NCI-H2029 (cell line): ENCODE data around the gene PIK3R2.

Experiments used
- DNase-seq: peaks from one replicate; lab custom pipeline; 2025; lab: John Stamatoyannopoulos, UW

The PIK3R2 gene

DNA sequence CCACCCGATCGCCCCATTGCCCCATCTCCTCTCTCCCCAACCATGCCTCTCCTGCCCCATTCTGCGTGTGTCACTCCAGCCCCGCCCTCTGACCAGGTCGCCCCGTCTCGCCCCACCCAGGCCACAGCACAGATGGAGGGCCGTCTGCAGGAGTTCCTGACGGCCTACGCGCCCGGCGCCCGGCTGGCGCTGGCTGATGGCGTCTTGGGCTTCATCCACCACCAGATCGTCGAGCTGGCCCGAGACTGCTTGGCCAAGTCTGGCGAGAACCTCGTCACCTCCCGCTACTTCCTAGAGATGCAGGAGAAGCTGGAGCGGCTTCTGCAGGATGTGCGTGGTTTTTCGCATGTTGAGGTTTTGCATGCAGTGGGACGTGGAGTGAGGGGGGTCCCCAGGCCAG lies 29.1 kb upstream of the PIK3R2 start:
- no peak for DNase-seq

DNA sequence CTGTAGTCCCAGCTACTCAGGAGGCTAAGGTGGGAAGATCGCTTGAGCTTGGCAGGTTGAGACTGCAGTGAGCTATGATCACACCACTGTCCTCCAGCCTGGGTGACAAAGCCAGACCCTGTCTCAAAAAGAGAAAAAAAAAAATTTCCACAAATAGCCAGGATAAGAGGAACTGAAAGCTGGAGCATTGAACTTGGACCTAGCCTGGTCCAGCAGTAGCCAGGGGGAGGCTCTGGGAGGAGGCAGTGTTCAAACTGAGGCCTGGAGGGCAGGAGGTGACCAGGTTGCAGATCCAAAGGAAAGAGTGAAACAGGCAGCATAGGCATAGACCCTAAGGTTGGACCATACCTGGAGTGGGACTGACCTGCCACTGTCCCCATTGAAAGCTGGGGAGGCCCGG lies 26.9 kb upstream of the PIK3R2 start:
- DNase-seq, result no peak

DNA sequence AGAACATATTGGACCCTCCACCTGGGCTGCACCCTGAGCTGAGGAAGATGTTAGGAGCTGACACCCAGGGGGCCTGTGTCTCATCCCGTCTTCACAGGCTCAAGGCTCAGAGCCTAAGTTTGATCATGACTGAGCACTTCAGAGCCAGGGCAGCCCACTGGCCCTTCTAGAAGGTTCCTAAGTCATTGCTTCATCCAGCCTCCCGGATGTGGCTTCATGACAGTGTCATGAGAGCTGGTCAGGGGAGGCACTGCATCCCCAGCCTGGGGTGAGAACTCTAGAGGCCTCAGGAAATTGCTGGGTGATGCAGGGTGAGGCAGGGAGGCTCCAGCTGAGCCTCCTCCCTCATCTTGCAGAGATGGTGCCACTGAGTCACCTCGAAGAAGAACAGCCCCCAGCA lies 24.9 kb upstream of the PIK3R2 start:
- DNase-seq, result no peak

DNA sequence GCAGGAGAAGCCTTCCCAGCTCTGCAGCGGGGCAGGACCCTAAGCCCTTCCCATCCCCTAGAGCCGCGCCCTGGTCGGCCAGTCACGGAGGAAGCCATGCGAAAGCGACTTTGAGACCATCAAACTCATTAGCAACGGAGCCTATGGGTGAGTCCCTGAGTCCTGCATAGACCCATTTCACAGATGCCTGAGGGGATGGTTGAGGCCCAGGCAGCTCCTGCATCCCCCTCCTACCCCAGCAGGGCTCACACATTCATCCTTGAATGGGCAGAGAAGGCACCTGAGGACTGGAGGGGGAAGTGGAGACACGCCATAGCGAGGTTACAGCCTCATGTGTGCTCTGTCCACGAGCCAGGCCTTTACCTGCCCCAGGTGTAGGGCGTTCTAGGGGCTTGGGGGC lies 24.2 kb upstream of the PIK3R2 start:
- no peak for DNase-seq

DNA sequence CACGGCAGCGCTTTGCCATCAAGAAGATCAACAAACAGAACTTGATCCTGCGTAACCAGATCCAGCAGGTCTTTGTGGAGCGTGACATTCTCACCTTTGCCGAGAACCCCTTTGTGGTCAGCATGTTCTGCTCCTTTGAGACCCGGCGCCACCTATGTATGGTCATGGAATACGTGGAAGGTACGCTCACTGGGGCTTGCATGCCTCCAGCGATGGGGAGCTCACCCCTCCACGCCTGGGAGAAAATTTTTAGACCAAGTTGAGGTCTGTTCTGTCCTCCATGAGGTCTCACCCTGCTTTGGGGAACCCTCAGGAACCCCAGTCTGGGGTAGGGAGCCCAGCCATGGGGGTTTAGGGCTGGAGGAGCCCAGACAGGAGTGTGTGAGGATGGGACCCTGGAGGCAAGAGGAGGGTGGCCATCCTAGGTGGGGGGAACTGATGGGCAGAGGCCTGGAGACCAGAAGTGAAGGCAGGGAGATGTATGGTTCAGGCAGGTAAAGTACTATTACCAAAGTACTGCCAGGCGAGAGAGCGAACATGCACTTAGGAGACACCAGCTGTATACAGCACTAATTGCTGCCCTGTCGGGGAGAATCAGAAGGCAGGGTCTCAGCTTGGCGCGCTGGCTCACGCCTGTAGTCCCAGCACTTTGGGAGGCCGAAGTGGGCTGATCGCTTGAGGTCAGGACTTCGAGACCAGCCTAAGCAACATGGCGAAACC lies 22.3 kb upstream of the PIK3R2 start:
- no peak for DNase-seq

DNA sequence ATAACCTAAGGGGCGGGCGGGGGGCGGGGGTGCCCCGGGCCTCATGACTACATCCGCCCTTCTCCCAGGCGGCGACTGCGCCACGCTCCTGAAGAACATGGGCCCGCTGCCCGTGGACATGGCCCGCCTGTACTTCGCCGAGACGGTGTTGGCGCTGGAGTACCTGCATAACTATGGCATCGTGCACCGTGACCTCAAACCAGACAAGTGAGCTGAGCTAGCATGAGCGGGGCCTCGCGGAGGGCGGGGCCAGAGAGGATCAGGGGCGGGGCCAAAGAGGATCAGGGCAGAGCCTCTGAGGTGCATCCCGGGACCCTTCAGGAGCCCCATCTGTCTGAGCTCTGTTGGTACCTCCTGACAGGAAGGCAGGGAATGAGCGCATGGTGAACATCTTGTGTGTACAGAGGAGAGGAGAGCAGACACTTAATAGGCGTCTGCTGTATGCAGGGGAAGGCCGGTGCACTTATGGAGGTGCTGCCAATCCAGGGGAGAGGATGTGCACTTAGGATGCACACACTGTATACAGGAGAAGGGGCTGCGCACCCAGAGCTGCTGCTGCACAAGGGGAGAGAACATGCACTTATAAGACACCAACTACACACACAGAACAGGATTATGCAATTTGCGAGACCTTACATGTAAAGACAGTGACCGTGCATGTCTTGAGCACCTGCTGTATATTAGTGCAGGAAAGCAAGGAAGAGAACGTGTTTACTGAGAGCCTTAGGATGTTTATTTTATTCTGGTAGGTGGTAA lies 20.9 kb upstream of the PIK3R2 start:
- no peak for DNase-seq

DNA sequence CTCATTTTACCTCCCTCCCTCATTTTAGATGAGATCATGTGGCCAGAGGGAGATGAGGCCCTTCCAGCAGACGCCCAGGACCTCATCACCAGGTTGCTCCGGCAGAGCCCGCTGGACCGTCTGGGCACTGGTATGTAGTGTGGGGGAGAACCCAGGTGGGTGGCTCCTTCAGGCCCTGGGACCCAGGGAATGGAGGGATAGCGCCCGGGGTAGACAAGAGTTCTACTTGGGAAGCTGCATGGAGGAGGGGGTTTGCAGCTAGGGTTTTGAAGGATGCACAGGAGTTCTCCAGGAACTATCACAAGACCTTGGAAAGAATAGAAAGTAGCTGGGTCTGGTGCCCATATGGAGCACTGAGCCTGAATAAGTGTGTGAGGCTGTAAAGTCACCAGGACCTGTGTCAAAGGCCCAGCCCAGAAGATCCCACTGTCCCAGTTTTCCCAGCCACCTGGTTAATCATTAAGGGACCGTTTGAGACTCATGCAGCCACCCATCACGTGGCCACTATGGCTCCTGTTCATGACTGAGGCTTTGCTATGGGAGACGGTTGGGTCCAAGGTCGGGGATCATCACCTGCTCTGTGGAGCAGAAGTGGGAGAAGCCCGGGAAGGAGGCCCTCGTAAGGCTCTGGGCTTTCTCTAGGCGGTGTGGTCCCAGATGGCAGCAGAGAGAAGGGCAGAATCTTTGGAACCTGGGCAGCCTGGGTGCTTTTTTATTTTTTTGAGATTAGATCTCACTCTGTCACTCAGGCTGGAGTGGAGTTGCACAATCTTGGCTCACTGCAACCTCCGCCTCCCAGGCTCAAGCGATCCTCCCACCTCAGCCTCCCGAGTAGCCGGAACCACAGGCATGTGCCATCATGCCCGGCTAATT lies 17.0 kb upstream of the PIK3R2 start:
- DNase-seq, result no peak

DNA sequence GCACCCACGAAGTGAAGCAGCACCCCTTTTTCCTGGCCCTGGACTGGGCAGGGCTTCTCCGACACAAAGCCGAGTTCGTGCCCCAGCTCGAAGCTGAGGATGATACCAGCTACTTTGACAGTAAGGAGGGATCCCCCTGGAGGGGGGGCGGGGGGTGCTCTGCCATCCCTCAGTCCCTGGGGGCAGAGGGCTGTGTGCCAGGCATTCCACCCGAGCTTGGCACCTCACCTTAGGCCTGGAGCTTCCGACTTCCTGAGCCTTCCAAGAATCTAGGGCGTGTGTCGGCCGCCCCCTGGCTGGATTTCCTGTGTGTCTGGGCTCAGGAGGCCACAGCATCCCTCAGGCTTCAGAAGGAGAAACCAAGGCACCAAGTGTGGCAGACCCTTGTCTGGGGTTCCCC lies 15.7 kb upstream of the PIK3R2 start:
- DNase-seq, result no peak

DNA sequence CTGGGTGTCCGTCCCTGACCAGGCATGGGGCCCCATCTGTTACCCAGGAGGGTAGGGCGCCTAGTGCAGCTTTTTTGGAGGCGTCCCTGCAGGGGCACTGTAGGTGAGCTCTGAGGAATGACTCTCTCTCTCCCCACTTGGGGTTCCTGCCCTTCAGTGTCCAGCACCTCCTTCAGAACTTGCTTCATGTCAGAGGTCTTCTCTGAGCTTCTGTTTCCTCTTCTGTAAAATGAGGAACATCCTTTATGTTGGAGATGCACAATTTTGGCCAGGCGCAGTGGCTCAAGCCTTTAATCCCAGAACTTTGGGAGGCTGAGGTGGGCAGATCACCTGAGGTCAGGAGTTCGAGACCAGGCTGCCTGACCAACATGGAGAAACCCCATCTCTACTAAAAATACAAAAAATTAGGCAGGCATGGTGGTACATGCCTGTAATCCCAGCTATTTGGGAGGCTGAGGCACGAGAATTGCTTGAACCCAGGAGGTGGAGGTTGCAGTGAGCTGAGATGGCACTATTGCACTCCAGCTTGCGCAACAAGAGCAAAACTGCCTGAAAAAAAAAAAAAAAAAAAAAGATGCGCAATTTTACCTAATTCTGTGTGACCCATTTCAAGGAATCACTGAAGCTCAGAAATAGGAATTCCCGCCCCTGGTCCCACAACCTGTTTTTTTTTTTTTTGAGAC lies 15.2 kb upstream of the PIK3R2 start:
- DNase-seq, result no peak

DNA sequence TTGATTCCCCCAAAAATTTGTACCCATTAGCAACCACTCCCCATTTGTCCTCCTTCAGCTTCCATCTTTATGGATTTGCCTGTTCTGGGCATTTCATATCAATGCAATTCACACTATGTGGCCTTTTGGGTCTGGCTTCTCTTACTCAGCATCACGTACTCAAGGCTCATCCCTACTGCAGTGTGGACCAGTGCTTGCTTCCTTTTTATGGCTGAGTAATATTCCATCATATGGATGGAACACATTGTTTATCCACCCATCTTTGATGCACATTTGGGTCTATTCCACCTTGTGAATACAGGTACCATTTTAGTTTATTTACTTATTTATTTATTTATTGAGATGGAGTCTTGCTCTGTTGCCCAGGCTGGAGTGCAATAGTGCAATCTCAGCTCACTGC lies 12.5 kb upstream of the PIK3R2 start:
- DNase-seq, result no peak

DNA sequence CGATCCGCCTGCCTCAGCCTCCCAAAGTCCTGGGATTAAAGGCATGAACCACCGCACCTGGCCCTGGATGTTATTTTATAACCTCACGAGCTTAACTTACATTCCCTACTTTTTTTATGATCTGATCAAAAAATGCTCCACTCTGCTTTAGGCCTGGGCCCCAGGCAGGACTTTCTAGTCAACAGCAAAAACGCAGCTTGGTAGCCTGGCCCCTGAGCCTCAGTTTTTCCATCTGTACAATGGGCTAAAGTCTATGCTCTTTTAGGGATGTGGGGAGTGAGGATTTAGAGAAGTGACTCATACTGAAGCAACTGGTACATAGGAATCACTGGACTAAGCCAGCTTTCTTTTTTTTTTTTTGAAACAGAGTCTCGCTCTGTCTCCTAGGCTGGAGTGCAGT lies 11.9 kb upstream of the PIK3R2 start:
- DNase-seq, result no peak

DNA sequence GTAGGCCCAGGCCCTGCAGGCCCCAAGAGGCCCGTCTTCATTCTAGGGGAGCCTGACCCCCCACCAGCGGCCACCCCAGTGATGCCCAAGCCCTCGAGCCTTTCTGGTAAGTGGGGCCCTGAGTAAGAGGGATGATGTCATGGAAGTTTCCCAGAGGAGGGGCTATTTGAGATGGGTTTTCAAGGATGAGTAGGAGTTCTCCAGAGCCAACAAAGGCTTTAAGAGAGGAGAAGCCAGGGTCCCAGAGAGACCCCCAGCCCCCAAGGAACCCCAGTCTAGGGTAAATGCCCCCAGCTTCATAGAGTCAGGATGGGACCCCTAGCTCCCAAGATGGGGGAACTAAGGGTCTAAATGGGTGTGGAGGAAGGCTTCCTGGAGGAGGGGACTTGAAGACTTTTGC lies 9.1 kb upstream of the PIK3R2 start:
- DNase-seq, result no peak

DNA sequence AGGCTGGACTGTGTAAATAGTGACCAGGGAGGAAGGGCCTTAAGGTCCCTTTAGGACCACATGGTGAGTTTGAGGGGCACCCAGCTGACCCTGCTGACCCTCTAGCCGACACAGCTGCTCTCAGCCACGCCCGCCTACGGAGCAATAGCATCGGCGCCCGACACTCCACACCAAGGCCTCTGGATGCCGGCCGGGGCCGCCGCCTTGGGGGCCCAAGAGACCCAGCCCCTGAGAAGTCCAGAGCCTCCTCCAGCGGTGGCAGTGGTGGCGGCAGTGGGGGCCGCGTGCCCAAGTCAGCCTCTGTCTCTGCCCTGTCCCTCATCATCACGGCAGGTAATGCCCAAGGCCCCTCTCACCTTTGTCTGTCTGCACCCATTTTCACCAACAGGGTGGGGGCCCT lies 8.6 kb upstream of the PIK3R2 start:
- DNase-seq, result no peak

DNA sequence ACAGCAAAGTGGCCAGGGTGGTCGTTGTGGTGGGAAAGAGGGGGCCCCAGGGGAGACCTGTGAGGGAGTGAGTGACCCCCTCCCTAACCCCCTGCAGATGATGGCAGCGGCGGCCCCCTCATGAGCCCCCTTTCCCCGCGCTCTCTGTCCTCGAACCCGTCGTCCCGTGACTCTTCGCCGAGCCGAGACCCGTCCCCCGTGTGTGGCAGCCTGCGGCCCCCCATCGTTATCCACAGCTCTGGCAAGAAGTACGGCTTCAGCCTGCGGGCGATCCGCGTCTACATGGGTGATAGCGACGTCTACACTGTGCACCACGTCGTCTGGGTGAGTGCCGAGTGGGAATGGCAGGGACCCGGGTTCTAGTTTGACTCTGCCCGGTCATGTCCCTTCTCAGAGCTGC lies 8.1 kb upstream of the PIK3R2 start:
- DNase-seq, result no peak

DNA sequence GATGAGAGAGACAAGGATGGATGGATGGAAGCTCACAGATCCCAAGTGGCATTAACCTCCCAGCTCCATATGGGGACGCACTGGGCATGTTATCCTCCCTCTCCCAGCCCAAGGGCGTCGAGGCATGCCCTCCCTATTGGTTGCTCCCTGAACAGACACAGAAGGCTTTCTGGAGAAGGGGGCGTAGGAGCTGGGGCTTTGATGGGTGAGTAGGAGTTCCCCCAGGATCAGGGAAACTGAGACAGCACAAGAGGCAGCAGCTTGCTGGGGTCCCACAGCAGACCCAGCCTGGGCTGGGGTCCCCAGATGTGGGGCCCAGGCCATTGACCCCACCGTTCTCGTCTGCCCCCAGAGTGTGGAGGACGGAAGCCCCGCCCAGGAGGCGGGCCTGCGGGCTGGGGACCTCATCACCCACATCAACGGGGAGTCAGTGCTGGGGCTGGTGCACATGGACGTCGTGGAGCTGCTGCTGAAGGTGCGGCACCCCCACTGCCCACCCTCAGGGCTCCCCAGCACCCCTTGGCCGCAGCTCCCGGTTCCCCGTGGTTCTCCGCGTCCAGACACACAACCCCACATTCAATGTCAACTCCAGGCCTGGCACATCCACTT lies 7.5 kb upstream of the PIK3R2 start:
- no peak for DNase-seq

DNA sequence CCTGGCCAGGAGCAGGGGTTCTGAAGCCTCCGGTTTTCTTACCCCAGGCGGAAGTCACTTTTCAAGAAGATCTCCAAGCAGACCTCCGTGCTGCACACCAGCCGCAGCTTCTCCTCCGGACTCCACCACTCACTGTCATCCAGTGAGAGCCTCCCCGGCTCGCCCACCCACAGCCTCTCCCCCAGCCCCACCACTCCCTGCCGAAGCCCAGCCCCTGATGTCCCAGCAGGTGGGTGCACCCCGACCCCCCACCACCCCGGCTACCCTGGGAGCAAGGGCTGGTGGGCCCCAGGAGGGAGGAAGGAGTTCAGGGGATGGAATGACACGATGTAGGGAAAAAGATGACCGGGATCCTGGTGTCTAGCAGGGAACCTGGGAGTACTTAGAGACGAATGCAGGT lies 5.6 kb upstream of the PIK3R2 start:
- no peak for DNase-seq

DNA sequence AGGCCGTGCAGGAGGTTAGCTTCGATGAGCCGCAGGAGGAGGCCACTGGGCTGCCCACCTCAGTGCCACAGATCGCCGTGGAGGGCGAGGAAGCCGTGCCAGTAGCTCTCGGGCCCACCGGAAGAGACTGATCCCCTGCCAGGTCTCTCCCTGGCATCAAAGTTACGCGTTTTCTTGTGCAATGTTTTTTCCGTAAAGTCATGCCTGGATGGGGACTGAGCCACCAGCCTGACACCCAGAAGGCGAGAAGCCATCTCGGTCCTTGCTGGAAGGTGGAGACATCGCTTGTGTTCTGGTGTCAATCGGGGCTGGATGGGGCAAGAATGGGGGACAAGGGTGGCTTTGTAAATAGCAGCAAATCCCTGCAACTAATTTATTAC lies 3.4 kb upstream of the PIK3R2 start:
- no peak for DNase-seq

DNA sequence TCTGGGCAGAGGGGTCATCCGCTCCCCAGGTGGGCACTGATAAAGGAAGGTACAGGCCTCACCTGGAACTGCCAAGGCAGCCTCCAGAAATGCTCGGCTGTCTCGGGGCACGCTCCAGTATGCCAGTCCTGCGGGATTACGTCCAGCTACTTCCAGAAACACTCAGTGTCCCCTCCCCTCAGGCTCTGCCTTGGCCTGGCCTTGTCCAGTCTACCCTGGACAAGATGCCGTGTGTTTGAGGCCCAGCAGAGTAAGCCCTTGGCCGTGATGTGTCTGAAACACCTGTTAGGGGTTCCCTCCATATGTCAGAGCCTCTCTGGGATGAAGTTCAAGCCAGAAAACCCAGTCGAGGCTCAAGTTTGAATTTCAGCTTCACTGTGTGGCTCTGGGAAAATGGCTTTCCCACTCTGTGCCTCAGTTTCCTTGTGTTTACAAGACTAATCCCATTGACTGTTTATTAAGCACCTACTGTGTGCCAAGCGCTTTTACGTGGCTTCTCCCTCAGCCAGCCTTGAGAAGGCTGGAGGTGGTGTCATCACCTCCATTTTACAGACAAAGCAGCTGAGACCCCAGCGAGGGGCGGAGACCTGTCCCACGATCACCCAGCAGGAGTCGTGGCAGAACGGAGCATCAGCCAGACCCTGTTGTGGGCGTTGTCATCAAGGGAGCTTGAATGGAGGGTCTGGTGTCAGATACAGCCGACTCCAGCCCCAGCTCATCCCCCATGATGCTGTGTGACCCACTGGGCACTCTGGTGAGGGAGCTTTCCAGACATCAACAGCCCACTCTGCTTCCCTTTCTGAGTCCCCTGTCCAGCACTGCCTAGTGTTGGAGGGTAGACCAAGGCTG lies 2.0 kb upstream of the PIK3R2 start:
- no peak for DNase-seq

DNA sequence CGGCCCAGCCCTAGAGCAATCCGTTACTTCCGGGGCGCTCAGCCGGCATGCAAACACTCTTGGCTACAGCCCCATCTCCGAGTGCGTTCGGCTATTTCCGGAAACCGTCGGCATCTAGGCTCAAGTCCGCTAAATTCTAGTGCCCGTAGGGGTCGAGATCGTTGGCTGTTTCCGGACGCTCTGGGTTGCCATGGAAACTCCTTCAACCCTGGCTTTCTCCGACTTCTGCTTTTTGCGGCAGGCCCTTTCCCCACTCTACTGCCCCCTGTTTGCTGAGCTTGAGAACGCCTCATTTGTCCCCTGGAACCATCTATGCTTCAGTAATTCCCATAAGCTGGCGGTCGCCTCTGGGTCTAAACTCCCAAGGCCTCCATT lies 534 bp upstream of the PIK3R2 start:
- peak; percentile 94 for DNase-seq

DNA sequence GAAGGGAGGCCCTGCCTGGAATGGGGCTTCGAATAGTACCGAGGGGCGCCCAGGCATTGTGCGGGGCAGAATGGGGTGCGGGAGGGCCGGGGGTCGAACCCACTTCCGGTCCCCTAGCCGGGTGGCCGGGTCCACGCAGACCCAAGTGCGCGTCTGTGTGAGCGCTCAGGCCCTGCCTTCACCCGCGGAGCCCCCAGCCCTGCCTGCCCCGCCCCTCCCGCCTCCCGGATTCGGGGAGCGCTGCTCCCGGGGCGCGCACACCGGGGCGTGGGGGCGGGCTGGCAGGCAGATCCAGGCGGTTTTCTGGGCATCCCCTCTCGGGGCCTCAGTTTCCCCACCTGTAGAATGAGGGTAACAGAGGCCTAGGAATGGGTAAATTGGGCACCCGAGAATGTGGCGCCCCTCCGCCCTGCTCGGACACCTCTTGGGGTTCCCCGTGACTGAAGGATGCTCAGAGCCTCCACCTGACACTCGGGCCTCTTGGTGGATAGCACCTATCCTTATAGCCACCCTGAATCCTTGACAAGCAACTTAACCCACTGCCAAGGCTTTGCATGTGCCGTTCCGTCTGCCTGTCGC lies 682 bp downstream of the PIK3R2 start:
- DNase-seq, result peak; percentile 23
